Measurements from ENCODE around the gene CARD11.

- TF ChIP-seq POLR2A (IDR thresholded peaks at IDR 0.05) (no peak), CTCF (IDR thresholded peaks at IDR 0.05) (peak in 2 of 3 experiments; percentile 28 to 42)
Observed at GRCh38 chr7:3089493-3089892, 45.8 kb upstream of the CARD11 start.

Data from testis (tissue), 2 donors.